ENCODE data around the gene CFAP97.

- TF ChIP-seq CTCF (IDR thresholded peaks at IDR 0.05) (no peak), POLR2A (IDR thresholded peaks at IDR 0.05) (no peak)
Measured at GRCh38 chr4:185227131-185227551, 23.3 kb upstream of the CFAP97 start.
